Panc1 (cell line): Measurements from ENCODE around the gene TRPC4AP. TPM values are rescaled to one million over a fixed set of nuclear protein-coding genes. Genes with fewer than 3 reads are reported as not detected.

Experiments used
- ATAC-seq: fragments of 200-7000 bp; cut with Tn5 transposase; 2 replicates; pipeline ENCODE4 v1.9.1; 2020; ENCODE audit warnings: mild to moderate bottlenecking, moderate library complexity
- BruUV-seq: library from RNA; stranded (reverse); fragments of 400-500 nt; replicated peaks from 2 replicates; lab custom pipeline; 2021; lab: Mats Ljungman, UMichigan
- CTCF ChIA-PET: fragments of 300-600 bp; sonication (Branson Sonifier 250); formaldehyde crosslinking; loops from one replicate; lab custom pipeline; 2022; ENCODE audit warnings: antibody characterized with exemption; lab: Charles Lee
- POLR2A ChIA-PET: fragments of 300-600 bp; sonication (Branson Sonifier 250); formaldehyde crosslinking; loops from one replicate; lab custom pipeline; 2022; ENCODE audit warnings: antibody characterized with exemption; lab: Charles Lee
- DNase-seq: peaks from one replicate; pipeline ENCODE4 v3.0.0-alpha.2; 2010; ENCODE audit warnings: low read depth, low spot score
- H3K27ac ChIP-seq: 2 replicates; pipeline ENCODE4 v1.5.1; 2011; ENCODE audit warnings: mild to moderate bottlenecking, low read length, inconsistent platforms
- H3K27me3 ChIP-seq: fragments of 200-500 bp; sonication (Bioruptor generic); 2 replicates; pipeline ENCODE4 v1.6.0; 2014; ENCODE audit warnings: low read length, inconsistent platforms; ENCODE audit not compliant: control insufficient read depth, insufficient read depth
- H3K36me3 ChIP-seq: fragments of 200-500 bp; sonication (Bioruptor generic); 2 replicates; pipeline ENCODE4 v1.5.1; 2014; ENCODE audit warnings: inconsistent platforms, mild to moderate bottlenecking, low read length, moderate library complexity; ENCODE audit not compliant: control insufficient read depth, insufficient read depth
- H3K4me1 ChIP-seq: 2 replicates; pipeline ENCODE4 v1.5.1; 2011; ENCODE audit warnings: inconsistent platforms, mild to moderate bottlenecking, low read length, moderate library complexity; ENCODE audit not compliant: control insufficient read depth, insufficient read depth
- H3K4me3 ChIP-seq, 2 experiments: 2 replicates each; pipeline ENCODE4 v1.5.1; 2011 to 2012; ENCODE audit warnings: low read depth in 2 of 2, low read length in 2 of 2, mild to moderate bottlenecking in 2 of 2, inconsistent platforms in 1 of 2, moderate library complexity in 1 of 2
- H3K9me3 ChIP-seq: fragments of 200-500 bp; sonication (Bioruptor generic); 2 replicates; pipeline ENCODE4 v1.5.1; 2014; ENCODE audit warnings: low read depth, mild to moderate bottlenecking, inconsistent platforms, low read length, moderate library complexity; ENCODE audit not compliant: control insufficient read depth, insufficient read depth
- POLR2AphosphoS5 ChIP-seq: IDR thresholded peaks from 2 replicates; pipeline ENCODE4 v1.6.1; 2012; ENCODE audit warnings: mild to moderate bottlenecking, low read depth, low read length, moderate library complexity
- SIN3A ChIP-seq: IDR thresholded peaks from 2 replicates; pipeline ENCODE4 v1.6.1; 2012; ENCODE audit warnings: low read depth, mild to moderate bottlenecking, low read length, moderate library complexity, borderline replicate concordance; ENCODE audit not compliant: insufficient read depth
- TCF7L2 ChIP-seq: IDR thresholded peaks from 2 replicates; pipeline ENCODE4 v1.6.1; 2011; ENCODE audit warnings: mild to moderate bottlenecking, low read depth, low read length, inconsistent platforms
- in situ Hi-C: cut with HindIII; loops from 2 replicates; pipeline ENCODE4 v1.10.0; 2016; ENCODE audit warnings: low sequenced_read_pairs, low pct_unique_long_range_greater_than_20kb
- intact Hi-C: fragments of 100-400 bp; cut with micrococcal nuclease; formaldehyde crosslinking; loops from one replicate; pipeline ENCODE4 v1.10.0; 2022; ENCODE audit not compliant: unreplicated experiment
- total RNA-seq: library from RNA; stranded (reverse); gene quantifications from one replicate; pipeline ENCODE4 v1.2.1, GENCODE V29; 2021; ENCODE audit not compliant: unreplicated experiment
- TF ChIP-seq, protein P1 (sequence below): fragments of 450-650 bp; IDR thresholded peaks from 2 replicates; pipeline ENCODE4 v1.5.1; 2017; ENCODE audit warnings: mild to moderate bottlenecking
- TF ChIP-seq, protein P2 (sequence below), 2 experiments: IDR thresholded peaks; 2 replicates each; pipeline ENCODE4 v1.6.1; 2011 to 2012; ENCODE audit warnings: low read depth in 2 of 2, control low read depth in 1 of 2, low read length in 1 of 2, mild to moderate bottlenecking in 1 of 2, moderate library complexity in 1 of 2; ENCODE audit not compliant: insufficient read depth in 1 of 2

TRPC4AP gene
- total RNA-seq, 1 experiment from 2014 or later, result 48.4 TPM

DNA sequence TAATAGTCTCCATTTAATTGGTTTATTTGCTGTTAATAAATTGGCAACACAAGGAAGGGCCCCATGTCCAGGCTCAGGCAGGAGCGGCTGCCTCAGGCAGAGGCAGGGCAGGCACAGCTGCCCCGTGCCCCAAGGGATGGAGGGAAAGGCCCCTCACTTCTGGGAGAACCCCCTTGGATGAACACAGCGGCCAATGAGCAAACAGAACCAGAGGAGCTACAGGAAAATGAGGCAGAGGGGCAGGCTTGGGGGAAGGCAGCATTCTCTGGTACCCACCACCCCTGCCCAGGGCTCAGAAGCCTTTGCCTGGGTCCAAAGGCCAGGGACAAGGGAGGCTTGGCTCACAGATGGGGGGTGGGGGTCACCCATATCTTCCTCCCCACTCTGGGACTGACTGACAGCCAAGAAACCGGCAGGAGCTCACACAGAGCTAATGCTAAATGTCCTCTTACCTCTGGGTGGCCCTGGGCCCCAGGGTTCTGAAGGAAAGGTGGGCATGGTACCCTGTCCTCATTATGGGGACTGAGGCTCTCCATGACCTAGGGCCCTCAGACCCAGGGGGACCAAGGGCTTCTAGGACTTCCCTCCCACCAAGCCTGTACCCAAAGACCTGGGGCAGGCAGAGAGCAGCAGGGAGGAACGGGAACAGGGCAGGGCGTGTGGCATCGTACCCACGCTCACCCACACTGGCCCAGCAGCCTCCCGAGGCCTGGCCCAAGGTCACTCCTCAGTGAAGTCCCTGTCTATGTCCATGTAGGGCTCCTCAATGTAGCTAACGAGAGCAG lies 90.0 kb downstream of the TRPC4AP start:
- BruUV-seq, result no TSS peak
- Histone ChIP-seq H3K4me3 (no peak overlapping the region), H3K36me3 (peaks cover 9% of the 10 kb centered on the region; the same call in 1 of the 2 replicates), H3K27ac (no peak overlapping the region), H3K4me1 (no peaks in the 10 kb centered on the region), H3K27me3 (no peaks in the 10 kb centered on the region), H3K9me3 (no peaks in the 10 kb centered on the region)
- DNase-seq (no peak), ATAC-seq (no peak)
- CTCF ChIA-PET, result no interaction called here
- intact Hi-C loops (no loop called here), in situ Hi-C loops (no loop called here)
- POLR2A ChIA-PET, result no interaction called here
- TF ChIP-seq, protein P1, sequence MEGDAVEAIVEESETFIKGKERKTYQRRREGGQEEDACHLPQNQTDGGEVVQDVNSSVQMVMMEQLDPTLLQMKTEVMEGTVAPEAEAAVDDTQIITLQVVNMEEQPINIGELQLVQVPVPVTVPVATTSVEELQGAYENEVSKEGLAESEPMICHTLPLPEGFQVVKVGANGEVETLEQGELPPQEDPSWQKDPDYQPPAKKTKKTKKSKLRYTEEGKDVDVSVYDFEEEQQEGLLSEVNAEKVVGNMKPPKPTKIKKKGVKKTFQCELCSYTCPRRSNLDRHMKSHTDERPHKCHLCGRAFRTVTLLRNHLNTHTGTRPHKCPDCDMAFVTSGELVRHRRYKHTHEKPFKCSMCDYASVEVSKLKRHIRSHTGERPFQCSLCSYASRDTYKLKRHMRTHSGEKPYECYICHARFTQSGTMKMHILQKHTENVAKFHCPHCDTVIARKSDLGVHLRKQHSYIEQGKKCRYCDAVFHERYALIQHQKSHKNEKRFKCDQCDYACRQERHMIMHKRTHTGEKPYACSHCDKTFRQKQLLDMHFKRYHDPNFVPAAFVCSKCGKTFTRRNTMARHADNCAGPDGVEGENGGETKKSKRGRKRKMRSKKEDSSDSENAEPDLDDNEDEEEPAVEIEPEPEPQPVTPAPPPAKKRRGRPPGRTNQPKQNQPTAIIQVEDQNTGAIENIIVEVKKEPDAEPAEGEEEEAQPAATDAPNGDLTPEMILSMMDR, result no peak

DNA sequence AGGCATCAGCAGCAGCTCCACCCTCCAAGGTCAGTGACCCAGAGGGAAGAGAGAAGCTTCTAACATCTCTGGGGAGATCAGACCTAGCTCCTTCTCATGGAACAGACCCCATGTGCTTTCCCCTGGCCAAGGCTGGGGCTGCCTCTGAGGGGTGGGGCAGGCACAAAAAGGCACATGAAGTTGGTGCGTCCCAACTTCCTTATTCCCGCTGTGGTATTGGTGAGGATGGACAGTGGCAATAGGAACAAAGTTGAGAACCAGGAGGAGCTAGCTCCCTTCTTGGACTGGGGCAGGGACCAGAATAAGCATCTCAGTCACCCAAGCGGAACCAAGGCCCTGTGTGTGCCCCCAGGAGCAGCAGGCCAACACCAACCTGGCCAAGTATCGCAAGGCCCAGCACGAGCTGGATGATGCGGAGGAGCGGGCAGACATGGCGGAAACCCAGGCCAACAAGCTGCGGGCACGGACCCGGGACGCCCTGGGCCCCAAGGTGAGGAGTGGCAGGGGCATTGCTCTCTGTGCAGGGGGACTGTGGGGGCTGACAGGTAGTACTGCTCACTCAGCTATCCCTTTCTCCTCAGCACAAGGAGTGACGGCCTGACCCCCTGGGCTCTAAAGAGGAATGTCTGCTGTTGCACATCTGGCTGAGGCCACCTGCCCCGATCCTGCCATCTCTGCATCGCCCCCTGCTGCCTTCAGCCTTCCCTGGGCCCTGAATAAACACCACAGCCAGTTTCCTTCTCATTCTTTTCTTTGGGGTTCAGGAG lies 90.8 kb downstream of the TRPC4AP start:
- Histone ChIP-seq H3K9me3 (no peaks in the 10 kb centered on the region), H3K4me1 (no peaks in the 10 kb centered on the region), H3K27me3 (no peaks in the 10 kb centered on the region), H3K4me3 (no peak overlapping the region), H3K27ac (no peak overlapping the region), H3K36me3 (0 out of 2 replicates have a peak, but pooled peaks cover 3% of the 10 kb centered on the region)
- in situ Hi-C loops (no loop called here), intact Hi-C loops (no loop called here)
- ChIA-PET CTCF (interaction anchor here (0.6 to 1.1 kb wide), 2 partner anchors 109 to 128 kb away, joined by 3 to 4 read pairs; no protein-coding TSS in a partner anchor), POLR2A (no interaction called here)
- TF ChIP-seq, protein P1, result no peak
- TF ChIP-seq TCF7L2 (no peak), SIN3A (no peak), POLR2AphosphoS5 (no peak)
- TF ChIP-seq, protein P2, sequence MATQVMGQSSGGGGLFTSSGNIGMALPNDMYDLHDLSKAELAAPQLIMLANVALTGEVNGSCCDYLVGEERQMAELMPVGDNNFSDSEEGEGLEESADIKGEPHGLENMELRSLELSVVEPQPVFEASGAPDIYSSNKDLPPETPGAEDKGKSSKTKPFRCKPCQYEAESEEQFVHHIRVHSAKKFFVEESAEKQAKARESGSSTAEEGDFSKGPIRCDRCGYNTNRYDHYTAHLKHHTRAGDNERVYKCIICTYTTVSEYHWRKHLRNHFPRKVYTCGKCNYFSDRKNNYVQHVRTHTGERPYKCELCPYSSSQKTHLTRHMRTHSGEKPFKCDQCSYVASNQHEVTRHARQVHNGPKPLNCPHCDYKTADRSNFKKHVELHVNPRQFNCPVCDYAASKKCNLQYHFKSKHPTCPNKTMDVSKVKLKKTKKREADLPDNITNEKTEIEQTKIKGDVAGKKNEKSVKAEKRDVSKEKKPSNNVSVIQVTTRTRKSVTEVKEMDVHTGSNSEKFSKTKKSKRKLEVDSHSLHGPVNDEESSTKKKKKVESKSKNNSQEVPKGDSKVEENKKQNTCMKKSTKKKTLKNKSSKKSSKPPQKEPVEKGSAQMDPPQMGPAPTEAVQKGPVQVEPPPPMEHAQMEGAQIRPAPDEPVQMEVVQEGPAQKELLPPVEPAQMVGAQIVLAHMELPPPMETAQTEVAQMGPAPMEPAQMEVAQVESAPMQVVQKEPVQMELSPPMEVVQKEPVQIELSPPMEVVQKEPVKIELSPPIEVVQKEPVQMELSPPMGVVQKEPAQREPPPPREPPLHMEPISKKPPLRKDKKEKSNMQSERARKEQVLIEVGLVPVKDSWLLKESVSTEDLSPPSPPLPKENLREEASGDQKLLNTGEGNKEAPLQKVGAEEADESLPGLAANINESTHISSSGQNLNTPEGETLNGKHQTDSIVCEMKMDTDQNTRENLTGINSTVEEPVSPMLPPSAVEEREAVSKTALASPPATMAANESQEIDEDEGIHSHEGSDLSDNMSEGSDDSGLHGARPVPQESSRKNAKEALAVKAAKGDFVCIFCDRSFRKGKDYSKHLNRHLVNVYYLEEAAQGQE (IDR thresholded peaks at IDR 0.05; ENCODE audit: insufficient read depth in 1 of 2, low read depth in 2 of 2, low read length in 1 of 2), result no peak
- DNase-seq (no peak), ATAC-seq (no peak)
- BruUV-seq, result no TSS peak
